Neural crest cell (in vitro differentiated cells): Measurements from ENCODE around the gene CCDC57. TPM values are rescaled to one million over a fixed set of nuclear protein-coding genes. Genes with fewer than 3 reads are reported as not detected.

Source experiments
- DNase-seq: peaks from one replicate; pipeline ENCODE4 v3.0.0; 2021; ENCODE audit warnings: low read depth, mixed read lengths, low spot score
- H3K27ac Mint-ChIP-seq: one replicate; pipeline ENCODE4 v1.8.0; 2021; ENCODE audit warnings: mild to moderate bottlenecking, mixed read lengths; ENCODE audit not compliant: unreplicated experiment
- H3K27me3 Mint-ChIP-seq: 2 replicates; pipeline ENCODE4 v1.8.0; 2021; ENCODE audit warnings: low read depth, mild to moderate bottlenecking, mixed read lengths
- H3K36me3 Mint-ChIP-seq: 2 replicates; pipeline ENCODE4 v1.8.0; 2021; ENCODE audit warnings: low read depth, mild to moderate bottlenecking, mixed read lengths
- H3K4me1 Mint-ChIP-seq: 2 replicates; pipeline ENCODE4 v1.8.0; 2021; ENCODE audit warnings: mixed read lengths
- H3K4me3 Mint-ChIP-seq: one replicate; pipeline ENCODE4 v1.8.0; 2021; ENCODE audit warnings: mild to moderate bottlenecking, mixed read lengths
- H3K9me3 Mint-ChIP-seq: 2 replicates; pipeline ENCODE4 v1.8.0; 2021; ENCODE audit warnings: mixed read lengths
- total RNA-seq: library from RNA; stranded (reverse); gene quantifications from 2 replicates; pipeline ENCODE4 v1.2.1, GENCODE V29; 2021
- TF ChIP-seq, protein P1 (sequence below): fragments of 200-600 bp; sonication (generic); conservative IDR thresholded peaks from 2 replicates; pipeline ENCODE4 v1.5.0; 2021; ENCODE audit warnings: antibody characterized with exemption, mild to moderate bottlenecking

The CCDC57 gene
- total RNA-seq, 1 donor from 2014 or later = 47.5 TPM

GRCh38 chr17:82217530-82218204 is 5.0 kb upstream of the CCDC57 start:
- Mint-ChIP-seq H3K9me3 (no peaks in the 10 kb centered on the region), H3K4me3 (no peak overlapping the region), H3K4me1 (peaks cover 3% of the 10 kb centered on the region), H3K27me3 (no peaks in the 10 kb centered on the region), H3K27ac (peak overlapping the region; percentile 35), H3K36me3 (no peaks in the 10 kb centered on the region)
- no peak for DNase-seq
- TF ChIP-seq, protein P1, sequence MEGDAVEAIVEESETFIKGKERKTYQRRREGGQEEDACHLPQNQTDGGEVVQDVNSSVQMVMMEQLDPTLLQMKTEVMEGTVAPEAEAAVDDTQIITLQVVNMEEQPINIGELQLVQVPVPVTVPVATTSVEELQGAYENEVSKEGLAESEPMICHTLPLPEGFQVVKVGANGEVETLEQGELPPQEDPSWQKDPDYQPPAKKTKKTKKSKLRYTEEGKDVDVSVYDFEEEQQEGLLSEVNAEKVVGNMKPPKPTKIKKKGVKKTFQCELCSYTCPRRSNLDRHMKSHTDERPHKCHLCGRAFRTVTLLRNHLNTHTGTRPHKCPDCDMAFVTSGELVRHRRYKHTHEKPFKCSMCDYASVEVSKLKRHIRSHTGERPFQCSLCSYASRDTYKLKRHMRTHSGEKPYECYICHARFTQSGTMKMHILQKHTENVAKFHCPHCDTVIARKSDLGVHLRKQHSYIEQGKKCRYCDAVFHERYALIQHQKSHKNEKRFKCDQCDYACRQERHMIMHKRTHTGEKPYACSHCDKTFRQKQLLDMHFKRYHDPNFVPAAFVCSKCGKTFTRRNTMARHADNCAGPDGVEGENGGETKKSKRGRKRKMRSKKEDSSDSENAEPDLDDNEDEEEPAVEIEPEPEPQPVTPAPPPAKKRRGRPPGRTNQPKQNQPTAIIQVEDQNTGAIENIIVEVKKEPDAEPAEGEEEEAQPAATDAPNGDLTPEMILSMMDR = no peak

DNA sequence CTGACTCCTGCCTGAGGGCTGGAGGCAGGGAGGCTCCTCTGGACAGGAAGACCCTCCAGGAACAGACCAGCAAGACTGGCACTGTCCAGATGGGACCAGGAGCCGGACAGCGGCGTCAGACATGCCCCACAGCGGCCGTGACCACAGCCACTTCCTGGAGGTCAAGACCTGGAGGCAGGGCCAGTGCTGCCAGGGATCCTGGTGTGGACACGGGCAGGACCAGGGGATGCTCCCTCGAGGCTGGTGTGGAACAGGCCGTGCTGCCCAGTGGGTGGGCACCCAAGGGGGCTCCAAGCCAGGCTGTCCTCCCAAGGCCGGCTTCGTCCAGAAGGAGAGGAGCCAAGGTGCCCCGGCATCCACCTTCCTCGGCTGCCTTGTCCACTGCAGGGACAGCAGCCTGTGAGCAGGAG is 4.5 kb upstream of the CCDC57 start:
- H3K27ac Mint-ChIP-seq = no peak overlapping the region
- no peaks in the 10 kb centered on the region for H3K36me3 Mint-ChIP-seq
- TF ChIP-seq, protein P1 = no peak
- H3K9me3 Mint-ChIP-seq = no peaks in the 10 kb centered on the region
- H3K4me1 Mint-ChIP-seq = peaks cover 3% of the 10 kb centered on the region
- no peak for DNase-seq
- H3K27me3 Mint-ChIP-seq = no peaks in the 10 kb centered on the region
- H3K4me3 Mint-ChIP-seq = no peak overlapping the region

- TF ChIP-seq, protein P1 = no peak
- Mint-ChIP-seq H3K4me3 (peak overlapping the region; percentile 75), H3K36me3 (no peaks in the 10 kb centered on the region), H3K9me3 (no peaks in the 10 kb centered on the region), H3K27ac (no peak overlapping the region), H3K4me1 (peaks cover 8% of the 10 kb centered on the region), H3K27me3 (no peaks in the 10 kb centered on the region)
- DNase-seq = no peak
These were observed 3.9 kb upstream of the CCDC57 start for GRCh38 chr17:82216301-82217119.

- TF ChIP-seq, protein P1 = no peak
- Mint-ChIP-seq H3K36me3 (no peaks in the 10 kb centered on the region), H3K27ac (no peak overlapping the region), H3K27me3 (no peaks in the 10 kb centered on the region), H3K4me1 (peaks cover 11% of the 10 kb centered on the region), H3K9me3 (no peaks in the 10 kb centered on the region), H3K4me3 (peak overlapping the region; percentile 75)
- no peak for DNase-seq
These were observed 3.3 kb upstream of the CCDC57 start for GRCh38 chr17:82215972-82216300.

GRCh38 chr17:82215095-82215971 is 2.7 kb upstream of the CCDC57 start:
- Mint-ChIP-seq H3K9me3 (no peaks in the 10 kb centered on the region), H3K27ac (no peak overlapping the region), H3K4me3 (peak overlapping the region; percentile 78), H3K4me1 (peaks cover 11% of the 10 kb centered on the region), H3K36me3 (no peaks in the 10 kb centered on the region), H3K27me3 (no peaks in the 10 kb centered on the region)
- DNase-seq = no peak
- TF ChIP-seq, protein P1 = no peak
